C4-2B (cell line): ENCODE results near the gene TMEM201.

Experiments
- H3K27ac ChIP-seq: fragments of 450-650 bp; 2 replicates; pipeline ENCODE4 v1.5.1; 2017
- ZFX ChIP-seq: fragments of 450-650 bp; IDR thresholded peaks from 2 replicates; pipeline ENCODE4 v1.6.1; 2017
- TF ChIP-seq, protein P1 (sequence below): fragments of 450-650 bp; conservative IDR thresholded peaks from 2 replicates; pipeline ENCODE4 v1.5.1; 2017; ENCODE audit warnings: mild to moderate bottlenecking

Gene TMEM201

DNA sequence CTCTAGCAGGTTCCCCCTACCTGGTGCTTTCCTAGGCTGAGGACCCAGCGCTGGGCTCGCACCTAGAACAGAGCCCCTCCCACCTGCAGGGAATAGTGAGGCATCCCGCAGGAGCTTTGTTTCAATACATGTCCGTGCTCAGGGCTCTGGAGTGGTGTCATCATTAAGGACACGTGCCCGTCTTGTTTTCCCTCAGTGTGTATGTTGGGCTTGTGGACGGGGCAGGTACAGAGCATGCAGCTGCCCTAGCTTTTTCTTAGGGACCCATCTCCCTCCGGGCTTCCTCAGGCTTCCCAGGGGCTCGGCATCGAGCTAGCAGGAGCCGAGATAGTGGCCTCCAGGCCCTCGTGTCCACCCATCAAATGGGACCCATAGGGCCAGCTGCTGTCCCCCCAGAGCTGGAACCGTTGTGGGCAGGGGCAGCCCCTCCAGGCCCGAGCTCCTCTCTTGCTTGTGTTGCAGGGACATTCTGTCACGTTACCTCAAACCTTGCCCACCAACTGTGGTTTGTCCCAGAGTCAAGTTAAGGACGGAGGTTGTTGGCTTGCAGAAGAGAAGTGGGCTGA, 3.9 kb downstream of the TMEM201 start:
- no peak for TF ChIP-seq ZFX
- TF ChIP-seq, protein P1, sequence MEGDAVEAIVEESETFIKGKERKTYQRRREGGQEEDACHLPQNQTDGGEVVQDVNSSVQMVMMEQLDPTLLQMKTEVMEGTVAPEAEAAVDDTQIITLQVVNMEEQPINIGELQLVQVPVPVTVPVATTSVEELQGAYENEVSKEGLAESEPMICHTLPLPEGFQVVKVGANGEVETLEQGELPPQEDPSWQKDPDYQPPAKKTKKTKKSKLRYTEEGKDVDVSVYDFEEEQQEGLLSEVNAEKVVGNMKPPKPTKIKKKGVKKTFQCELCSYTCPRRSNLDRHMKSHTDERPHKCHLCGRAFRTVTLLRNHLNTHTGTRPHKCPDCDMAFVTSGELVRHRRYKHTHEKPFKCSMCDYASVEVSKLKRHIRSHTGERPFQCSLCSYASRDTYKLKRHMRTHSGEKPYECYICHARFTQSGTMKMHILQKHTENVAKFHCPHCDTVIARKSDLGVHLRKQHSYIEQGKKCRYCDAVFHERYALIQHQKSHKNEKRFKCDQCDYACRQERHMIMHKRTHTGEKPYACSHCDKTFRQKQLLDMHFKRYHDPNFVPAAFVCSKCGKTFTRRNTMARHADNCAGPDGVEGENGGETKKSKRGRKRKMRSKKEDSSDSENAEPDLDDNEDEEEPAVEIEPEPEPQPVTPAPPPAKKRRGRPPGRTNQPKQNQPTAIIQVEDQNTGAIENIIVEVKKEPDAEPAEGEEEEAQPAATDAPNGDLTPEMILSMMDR: no peak
- no peak overlapping the region for H3K27ac ChIP-seq

DNA sequence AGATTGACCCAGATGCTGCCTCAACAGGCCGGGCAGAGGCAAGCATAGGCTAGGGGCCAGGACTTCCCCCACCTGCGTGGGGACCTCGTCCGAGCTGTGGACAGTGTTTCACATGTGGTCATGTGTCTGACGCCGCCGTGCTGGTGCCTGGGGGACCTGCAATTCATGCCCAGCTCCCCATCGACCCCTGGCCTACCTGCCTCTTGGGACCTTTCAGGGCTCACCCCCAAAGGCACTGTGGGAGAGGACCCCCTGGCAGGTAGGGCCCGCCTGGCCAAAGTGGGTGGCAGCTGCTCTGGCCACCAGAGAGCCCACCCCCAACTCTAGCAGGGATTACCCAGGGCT, 4.4 kb downstream of the TMEM201 start:
- H3K27ac ChIP-seq: peak overlapping the region; percentile 2; the same call in 1 of the 2 replicates
- TF ChIP-seq, protein P1: no peak
- TF ChIP-seq ZFX: no peak

DNA sequence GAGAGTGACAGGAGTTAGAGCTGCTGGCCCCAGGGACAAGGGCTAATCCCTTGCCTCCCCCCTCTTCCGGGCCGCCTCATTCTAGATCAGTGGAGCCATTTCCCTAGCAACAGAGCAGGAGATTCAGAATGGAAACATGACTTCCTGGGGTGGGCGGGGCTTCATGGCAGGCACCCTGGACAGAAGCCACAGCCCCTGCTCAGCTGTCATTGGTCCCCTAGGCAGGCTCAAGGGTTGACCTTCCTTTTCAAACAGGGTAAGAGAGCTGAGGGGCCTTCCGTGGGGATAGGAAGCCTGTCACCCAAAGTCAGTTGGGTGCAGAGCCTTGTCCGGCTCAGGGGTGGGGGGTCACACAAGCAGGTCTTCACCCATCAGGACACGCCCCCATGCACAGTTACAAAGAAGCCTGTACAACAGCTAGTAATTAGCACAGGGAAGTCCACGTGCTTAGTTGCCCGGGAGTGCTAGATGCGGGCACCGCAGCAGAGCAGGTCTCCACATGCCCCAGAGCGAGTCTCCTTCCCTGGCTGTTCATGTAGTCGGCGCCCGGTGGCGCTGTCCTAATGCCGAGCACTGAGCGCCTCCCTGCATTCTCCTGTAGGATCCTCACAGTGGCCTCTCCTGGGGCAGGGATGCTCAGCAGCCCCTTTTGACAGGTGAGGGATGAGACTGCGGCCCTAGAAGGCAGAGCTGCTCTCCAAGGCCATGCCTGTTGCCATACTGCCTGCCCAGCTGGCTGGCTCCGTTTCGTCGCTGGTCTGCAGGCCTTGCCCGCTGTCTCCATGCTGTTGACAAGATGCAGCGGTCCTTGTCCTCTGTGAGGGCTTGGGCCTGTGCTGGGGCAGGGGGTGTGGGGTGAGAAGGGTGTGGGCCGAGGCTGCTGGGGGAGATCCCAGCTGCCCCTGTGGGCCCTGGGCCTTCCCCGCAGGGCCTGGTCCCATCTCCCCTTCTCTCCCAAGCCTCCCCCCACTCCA, 5.1 kb downstream of the TMEM201 start:
- TF ChIP-seq ZFX: no peak
- TF ChIP-seq, protein P1: no peak
- H3K27ac ChIP-seq: peak overlapping the region; percentile 2; the same call in 1 of the 2 replicates

DNA sequence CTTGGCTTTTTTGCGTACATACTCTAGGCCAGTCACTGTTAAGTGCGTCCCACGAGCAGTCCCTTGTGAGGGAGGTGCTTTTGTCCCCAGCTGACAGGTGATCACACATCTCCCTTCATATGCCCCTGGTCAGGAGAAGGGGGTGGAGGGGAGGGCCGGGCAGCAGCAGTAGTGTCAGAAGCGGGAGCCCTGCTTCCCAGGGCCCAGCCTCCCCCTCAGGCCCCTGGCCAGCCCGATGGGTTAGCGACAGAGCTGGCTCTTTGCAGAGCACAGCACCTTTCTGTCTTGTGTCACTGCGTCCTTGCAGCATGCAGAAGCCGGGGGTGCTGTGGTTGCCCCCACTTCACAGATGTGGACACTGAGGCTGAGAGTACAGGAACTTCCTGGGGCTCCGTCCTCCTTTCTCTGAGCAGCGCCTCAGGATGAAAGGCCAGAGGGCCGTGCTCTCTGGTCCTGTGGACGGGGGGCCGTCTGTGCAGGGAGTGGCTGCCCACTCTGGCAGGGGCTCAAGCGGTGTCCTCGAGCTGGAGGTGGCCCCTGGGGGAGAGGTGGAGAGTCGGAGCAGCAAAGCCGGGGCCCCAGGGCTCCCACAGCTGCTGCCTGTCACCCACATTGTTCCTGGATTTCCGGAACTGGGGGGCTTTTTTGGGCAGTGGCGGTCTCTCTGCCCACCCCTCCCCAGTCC, 5.9 kb downstream of the TMEM201 start:
- no peak for TF ChIP-seq ZFX
- TF ChIP-seq, protein P1: no peak
- H3K27ac ChIP-seq: no peak overlapping the region

DNA sequence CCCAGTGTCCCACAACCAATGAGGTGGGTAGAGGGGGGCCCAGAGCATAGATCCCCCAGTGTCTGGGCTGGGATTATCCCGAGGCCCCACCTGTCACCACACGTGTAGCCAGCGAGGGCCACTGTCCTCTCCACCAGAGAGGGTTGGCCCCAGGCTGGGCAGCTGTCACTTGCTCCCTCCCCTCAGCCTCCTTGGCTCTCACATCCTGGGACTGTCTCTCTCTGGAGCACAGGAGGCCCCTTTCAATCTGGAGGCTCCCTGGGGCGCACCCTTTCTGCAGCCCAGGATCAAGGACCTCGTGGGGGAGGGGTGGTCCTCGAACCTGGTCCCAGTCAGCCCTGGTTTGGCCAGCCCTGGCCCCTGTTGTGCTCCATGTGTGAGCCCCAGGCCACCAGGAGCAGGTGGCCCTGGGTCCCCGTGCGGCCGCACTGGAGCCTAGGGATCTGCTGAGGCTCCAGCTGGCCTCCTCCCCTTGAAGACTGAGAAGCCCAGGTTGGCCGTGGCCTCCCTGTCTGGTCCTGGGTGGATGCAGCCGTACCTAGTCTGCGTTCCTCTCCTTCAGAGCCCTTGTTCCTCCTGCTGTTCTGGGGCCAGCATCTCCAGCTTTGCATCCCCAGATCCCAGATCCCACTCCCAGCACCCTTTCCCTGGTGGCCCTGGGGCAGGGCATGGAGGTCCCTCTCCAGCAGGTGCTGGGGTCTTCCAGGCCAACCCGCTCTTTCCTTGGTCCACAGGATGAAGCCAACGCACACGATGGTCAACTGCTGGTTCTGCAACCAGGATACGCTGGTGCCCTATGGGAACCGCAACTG, 6.7 kb downstream of the TMEM201 start:
- H3K27ac ChIP-seq: no peak overlapping the region
- no peak for TF ChIP-seq ZFX
- TF ChIP-seq, protein P1: no peak

DNA sequence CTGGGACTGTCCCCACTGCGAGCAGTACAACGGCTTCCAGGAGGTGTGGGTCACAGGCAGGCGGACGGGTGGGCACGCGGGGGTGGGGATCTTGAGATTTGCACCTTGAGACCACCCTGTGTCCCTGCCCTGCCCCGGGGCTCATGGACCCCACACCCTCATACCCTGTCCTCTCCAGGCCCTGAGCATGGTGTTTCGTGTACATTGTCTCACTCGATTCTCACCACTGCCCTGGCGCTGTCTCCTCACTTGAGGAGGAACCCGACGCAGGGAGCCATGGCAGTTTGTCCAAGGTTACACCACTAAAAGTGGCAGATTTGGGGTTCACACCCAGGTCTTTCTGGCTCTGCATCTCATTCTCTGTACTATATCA, 7.2 kb downstream of the TMEM201 start:
- H3K27ac ChIP-seq: no peak overlapping the region

More for the DNA sequence above, 7.2 kb downstream of the TMEM201 start:
- TF ChIP-seq ZFX: no peak
- TF ChIP-seq, protein P1: no peak
